Neural cell (in vitro differentiated cells): ENCODE data around the gene CACNA2D2. TPM values are rescaled to one million over a fixed set of nuclear protein-coding genes. Genes with fewer than 3 reads are reported as not detected.

Source experiments
- H2AFZ ChIP-seq: fragments of 200-600, 300-800 bp; sonication (generic), shearing (Covaris generic); 2 replicates; pipeline ENCODE4 v1.6.0; 2014; ENCODE audit warnings: low read depth, mild to moderate bottlenecking, antibody characterized with exemption, low read length, moderate library complexity
- H3F3A ChIP-seq: fragments of 200-600 bp; shearing (Covaris generic); 2 replicates; pipeline ENCODE4 v1.6.1; 2016; ENCODE audit warnings: mild to moderate bottlenecking, moderate library complexity, mixed read lengths, antibody characterized with exemption, low read length; ENCODE audit not compliant: insufficient read depth, poor library complexity, severe bottlenecking
- H3K27ac ChIP-seq: fragments of 200-600, 300-800 bp; sonication (generic), shearing (Covaris generic); 2 replicates; pipeline ENCODE4 v1.5.1; 2014; ENCODE audit warnings: mild to moderate bottlenecking, low read length, moderate library complexity
- H3K27me3 ChIP-seq: fragments of 300-800, 200-600 bp; sonication (generic), shearing (Covaris generic); 2 replicates; pipeline ENCODE4 v1.6.0; 2014; ENCODE audit warnings: mild to moderate bottlenecking, low read depth, low read length, moderate library complexity; ENCODE audit not compliant: insufficient read depth
- H3K36me3 ChIP-seq: fragments of 300-800, 200-600 bp; sonication (generic), shearing (Covaris generic); 2 replicates; pipeline ENCODE4 v1.5.1; 2014; ENCODE audit warnings: mild to moderate bottlenecking, antibody characterized with exemption, low read length, moderate library complexity; ENCODE audit not compliant: insufficient read depth
- H3K4me2 ChIP-seq: fragments of 300-800, 200-600 bp; sonication (generic), shearing (Covaris generic); 2 replicates; pipeline ENCODE4 v1.6.0; 2014; ENCODE audit warnings: mild to moderate bottlenecking, low read length
- H3K4me3 ChIP-seq: fragments of 300-800, 200-600 bp; sonication (generic), shearing (Covaris generic); 2 replicates; pipeline ENCODE4 v1.5.1; 2014; ENCODE audit warnings: mild to moderate bottlenecking, low read length, moderate library complexity
- H3K79me2 ChIP-seq: fragments of 200-600 bp; shearing (Covaris generic); replicated peaks from 2 replicates; pipeline ENCODE4 v1.6.0; 2014; ENCODE audit warnings: mild to moderate bottlenecking, low read length, moderate library complexity; ENCODE audit not compliant: insufficient read depth
- H3K9ac ChIP-seq: fragments of 300-800, 200-600 bp; sonication (generic), shearing (Covaris generic); 2 replicates; pipeline ENCODE4 v1.6.1; 2016; ENCODE audit warnings: mild to moderate bottlenecking, low read length, mixed read lengths
- H3K9me2 ChIP-seq: fragments of 200-600 bp; shearing (Covaris generic); 2 replicates; pipeline ENCODE4 v1.6.1; 2016; ENCODE audit warnings: mild to moderate bottlenecking, low read length, mixed read lengths; ENCODE audit not compliant: insufficient read depth
- H3K9me3 ChIP-seq: fragments of 200-600, 300-800 bp; sonication (generic), shearing (Covaris generic); 2 replicates; pipeline ENCODE4 v1.6.1; 2016; ENCODE audit warnings: mild to moderate bottlenecking, mixed run types, low read length, moderate library complexity, mixed read lengths
- H4K20me1 ChIP-seq: fragments of 200-600 bp; shearing (Covaris generic); 2 replicates; pipeline ENCODE4 v1.6.1; 2016; ENCODE audit warnings: mild to moderate bottlenecking, mixed run types; ENCODE audit not compliant: insufficient read depth
- EP300 ChIP-seq: fragments of 450-650 bp; conservative IDR thresholded peaks from 2 replicates; pipeline ENCODE4 v1.6.1; 2014; ENCODE audit warnings: antibody characterized with exemption, mild to moderate bottlenecking, moderate library complexity; ENCODE audit not compliant: poor library complexity, severe bottlenecking
- EZH2 ChIP-seq: fragments of 200-600, 300-800 bp; shearing (Covaris generic), sonication (generic); IDR thresholded peaks from 2 replicates; pipeline ENCODE4 v1.6.1; 2014; ENCODE audit warnings: antibody characterized with exemption, low read length, borderline replicate concordance, mild to moderate bottlenecking; ENCODE audit not compliant: insufficient read depth, poor library complexity, severe bottlenecking
- MXI1 ChIP-seq: fragments of 450-650 bp; conservative IDR thresholded peaks from 2 replicates; pipeline ENCODE4 v1.6.1; 2014; ENCODE audit warnings: antibody characterized with exemption, mild to moderate bottlenecking; ENCODE audit not compliant: poor library complexity, severe bottlenecking
- POLR2AphosphoS5 ChIP-seq: IDR thresholded peaks from 2 replicates; pipeline ENCODE4 v1.6.1; 2012
- RAD21 ChIP-seq: fragments of 450-650 bp; conservative IDR thresholded peaks from 2 replicates; pipeline ENCODE4 v1.6.1; 2014; ENCODE audit warnings: antibody characterized with exemption, mild to moderate bottlenecking, moderate library complexity
- REST ChIP-seq: IDR thresholded peaks from 2 replicates; pipeline ENCODE4 v1.6.1; 2012; ENCODE audit warnings: borderline replicate concordance
- SMC3 ChIP-seq: fragments of 450-650 bp; conservative IDR thresholded peaks from 2 replicates; pipeline ENCODE4 v1.6.1; 2014; ENCODE audit warnings: antibody characterized with exemption, mild to moderate bottlenecking, moderate library complexity; ENCODE audit not compliant: poor library complexity
- TAF1 ChIP-seq: IDR thresholded peaks from 2 replicates; pipeline ENCODE4 v1.6.1; 2012; ENCODE audit warnings: low read depth
- polyA plus RNA-seq: library from polyadenylated mRNA; depleted of rRNA; stranded (reverse); fragments of >200 nt; gene quantifications from 2 replicates; pipeline ENCODE4 v1.2.3, GENCODE V29; 2014
- TF ChIP-seq, protein P1 (sequence below): fragments of 450-650 bp; IDR thresholded peaks from 2 replicates; pipeline ENCODE4 v1.5.1; 2014; ENCODE audit warnings: antibody characterized with exemption, mild to moderate bottlenecking, moderate library complexity; ENCODE audit not compliant: poor library complexity, severe bottlenecking

CACNA2D2 gene
- polyA plus RNA-seq, 1 donor from 2014 or later = 7.8 TPM

- no peak overlapping the region for H3K9ac ChIP-seq
- H3K36me3 ChIP-seq = no peaks in the 10 kb centered on the region
- TF ChIP-seq EP300 (no peak), RAD21 (no peak), REST (no peak), MXI1 (no peak), POLR2AphosphoS5 (no peak), TAF1 (no peak), EZH2 (no peak), SMC3 (no peak)
- TF ChIP-seq, protein P1, sequence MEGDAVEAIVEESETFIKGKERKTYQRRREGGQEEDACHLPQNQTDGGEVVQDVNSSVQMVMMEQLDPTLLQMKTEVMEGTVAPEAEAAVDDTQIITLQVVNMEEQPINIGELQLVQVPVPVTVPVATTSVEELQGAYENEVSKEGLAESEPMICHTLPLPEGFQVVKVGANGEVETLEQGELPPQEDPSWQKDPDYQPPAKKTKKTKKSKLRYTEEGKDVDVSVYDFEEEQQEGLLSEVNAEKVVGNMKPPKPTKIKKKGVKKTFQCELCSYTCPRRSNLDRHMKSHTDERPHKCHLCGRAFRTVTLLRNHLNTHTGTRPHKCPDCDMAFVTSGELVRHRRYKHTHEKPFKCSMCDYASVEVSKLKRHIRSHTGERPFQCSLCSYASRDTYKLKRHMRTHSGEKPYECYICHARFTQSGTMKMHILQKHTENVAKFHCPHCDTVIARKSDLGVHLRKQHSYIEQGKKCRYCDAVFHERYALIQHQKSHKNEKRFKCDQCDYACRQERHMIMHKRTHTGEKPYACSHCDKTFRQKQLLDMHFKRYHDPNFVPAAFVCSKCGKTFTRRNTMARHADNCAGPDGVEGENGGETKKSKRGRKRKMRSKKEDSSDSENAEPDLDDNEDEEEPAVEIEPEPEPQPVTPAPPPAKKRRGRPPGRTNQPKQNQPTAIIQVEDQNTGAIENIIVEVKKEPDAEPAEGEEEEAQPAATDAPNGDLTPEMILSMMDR = no peak
- no peaks in the 10 kb centered on the region for H3K9me3 ChIP-seq
- no peaks in the 10 kb centered on the region for H3F3A ChIP-seq
- H4K20me1 ChIP-seq = no peaks in the 10 kb centered on the region
- H3K79me2 ChIP-seq = peaks cover 24% of the 10 kb centered on the region
- no peak overlapping the region for H2AFZ ChIP-seq
- H3K27me3 ChIP-seq = no peaks in the 10 kb centered on the region
- H3K4me2 ChIP-seq = no peak overlapping the region
- H3K4me3 ChIP-seq = no peak overlapping the region
- H3K9me2 ChIP-seq = no peaks in the 10 kb centered on the region
- H3K27ac ChIP-seq = no peak overlapping the region
These were observed 168.9 kb downstream of the CACNA2D2 start for GRCh38 chr3:50334339-50335075.

DNA sequence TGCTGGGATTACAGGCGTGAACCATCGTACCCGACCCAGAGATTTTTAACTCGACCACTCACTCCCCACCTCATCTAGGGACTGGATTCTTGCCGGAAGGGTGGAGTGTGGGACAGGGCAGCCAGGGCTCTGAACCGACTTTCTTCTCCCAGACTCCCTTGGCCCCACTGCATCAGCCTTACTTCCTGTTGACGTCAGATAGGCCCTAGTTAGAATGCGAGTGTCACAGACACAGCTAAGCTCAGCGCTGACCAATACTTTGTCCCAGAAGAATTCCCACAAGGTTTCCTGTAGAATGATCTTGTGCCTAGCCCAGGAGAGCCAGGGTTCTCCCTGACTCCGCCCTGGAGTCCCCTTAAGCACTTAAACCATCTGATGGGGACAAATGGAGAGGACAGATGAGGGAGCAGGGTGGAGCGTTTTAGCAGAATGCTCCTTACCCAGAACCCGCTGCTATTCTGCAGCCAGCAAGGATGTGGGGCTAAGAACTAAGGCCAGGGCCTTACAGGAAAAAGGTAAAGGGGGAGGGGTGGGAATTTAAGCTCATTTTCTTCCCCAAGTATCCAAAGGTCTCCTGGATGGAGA is 169.6 kb downstream of the CACNA2D2 start:
- no peaks in the 10 kb centered on the region for H3K36me3 ChIP-seq
- TF ChIP-seq, protein P1 = no peak
- no peak for TF ChIP-seq REST
- TF ChIP-seq EZH2 = no peak
- no peak for TF ChIP-seq MXI1
- TF ChIP-seq SMC3 = no peak
- no peak for TF ChIP-seq TAF1
- TF ChIP-seq RAD21 = no peak
- TF ChIP-seq EP300 = no peak
- no peak for TF ChIP-seq POLR2AphosphoS5
- peaks cover 24% of the 10 kb centered on the region for H3K79me2 ChIP-seq
- H4K20me1 ChIP-seq = no peaks in the 10 kb centered on the region
- no peak overlapping the region for H3K27ac ChIP-seq
- H3K9ac ChIP-seq = no peak overlapping the region
- no peak overlapping the region for H3K4me2 ChIP-seq
- no peaks in the 10 kb centered on the region for H3K9me3 ChIP-seq
- H3F3A ChIP-seq = no peaks in the 10 kb centered on the region
- H3K4me3 ChIP-seq = no peak overlapping the region
- no peak overlapping the region for H2AFZ ChIP-seq
- no peaks in the 10 kb centered on the region for H3K27me3 ChIP-seq
- no peaks in the 10 kb centered on the region for H3K9me2 ChIP-seq
